GM21576 (cell line): Measurements from ENCODE around the gene KCTD17.
"Not testable (repeated sequence)": the region's sequence is repeated elsewhere in the genome, so short reads cannot be mapped to it uniquely, and the experiment has no call there.

Experiments used
- ATAC-seq: cut with Tn5 transposase; IDR thresholded peaks from one replicate; pipeline ENCODE4 v1.9.1; 2021; ENCODE audit warnings: mild to moderate bottlenecking, moderate library complexity; ENCODE audit not compliant: unreplicated experiment

The KCTD17 gene

DNA sequence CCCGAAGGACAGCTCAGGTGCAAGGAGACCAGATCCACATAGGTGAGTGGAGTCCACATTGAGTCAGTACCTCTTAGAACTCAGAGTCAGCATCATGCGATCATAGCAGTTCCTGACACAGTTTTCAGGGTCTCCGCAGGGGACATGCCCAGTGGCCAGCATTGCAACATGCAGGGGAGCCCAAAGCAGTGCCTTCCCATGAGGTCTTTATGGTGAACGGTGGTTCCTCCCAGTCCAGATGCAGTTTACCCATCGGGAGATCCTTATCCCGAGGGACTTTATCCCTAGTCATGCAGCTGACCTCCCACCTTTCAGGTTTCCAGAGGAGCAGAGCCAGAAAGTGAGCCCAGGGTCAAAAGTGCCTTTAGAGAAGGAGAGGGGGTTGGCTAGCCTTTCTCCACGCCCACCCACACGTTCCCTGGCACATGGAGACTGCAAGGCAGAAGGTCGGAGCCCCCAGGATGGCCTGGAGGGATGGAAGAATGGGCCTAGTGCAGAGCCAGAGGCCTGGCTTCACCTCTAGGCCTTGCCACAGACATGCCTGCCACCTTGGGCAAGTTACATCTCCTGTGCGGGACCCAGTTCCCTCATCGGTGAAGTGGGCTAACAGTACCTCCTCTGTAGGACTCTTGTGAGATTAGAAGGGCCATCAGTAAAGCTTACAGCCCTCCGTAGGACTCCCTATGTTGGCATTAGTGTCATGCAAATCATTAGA lies 6.4 kb downstream of the KCTD17 start:
- no peak for ATAC-seq

DNA sequence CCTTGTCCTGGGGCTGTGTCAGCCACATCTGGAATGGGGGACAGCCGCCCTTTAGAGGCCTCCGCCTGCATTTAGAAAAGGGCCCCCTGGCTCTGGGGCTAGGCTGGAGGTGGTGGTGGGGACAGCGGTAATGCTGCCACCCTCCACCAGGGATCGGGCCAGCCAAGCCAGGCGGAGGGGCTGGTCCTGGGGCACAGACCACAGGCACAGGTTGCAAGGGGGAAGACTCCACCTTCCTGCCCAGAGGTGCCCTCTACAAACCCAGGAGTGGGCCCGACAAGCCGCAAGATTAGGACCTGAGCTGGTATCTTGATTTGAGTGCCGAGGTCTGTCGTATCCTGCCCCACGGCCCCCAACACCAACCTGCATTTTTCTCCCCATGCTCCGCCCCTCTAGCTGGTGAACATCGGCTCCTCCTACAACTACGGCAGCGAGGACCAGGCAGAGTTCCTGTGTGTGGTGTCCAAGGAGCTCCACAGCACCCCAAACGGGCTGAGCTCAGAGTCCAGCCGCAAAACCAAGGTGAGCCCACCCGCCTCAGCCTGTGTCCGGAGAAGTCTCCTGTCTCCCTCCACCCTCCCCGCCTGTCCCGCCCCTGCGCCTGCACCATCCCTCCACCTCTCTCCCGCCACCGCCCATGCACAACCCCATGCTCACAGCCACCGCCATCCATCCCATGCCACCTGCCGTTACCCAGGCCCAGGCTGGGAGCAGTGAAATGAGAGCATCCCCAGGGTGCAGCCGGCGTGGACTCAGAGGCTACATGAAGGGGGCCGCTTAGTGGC lies 7.6 kb downstream of the KCTD17 start:
- no peak for ATAC-seq

DNA sequence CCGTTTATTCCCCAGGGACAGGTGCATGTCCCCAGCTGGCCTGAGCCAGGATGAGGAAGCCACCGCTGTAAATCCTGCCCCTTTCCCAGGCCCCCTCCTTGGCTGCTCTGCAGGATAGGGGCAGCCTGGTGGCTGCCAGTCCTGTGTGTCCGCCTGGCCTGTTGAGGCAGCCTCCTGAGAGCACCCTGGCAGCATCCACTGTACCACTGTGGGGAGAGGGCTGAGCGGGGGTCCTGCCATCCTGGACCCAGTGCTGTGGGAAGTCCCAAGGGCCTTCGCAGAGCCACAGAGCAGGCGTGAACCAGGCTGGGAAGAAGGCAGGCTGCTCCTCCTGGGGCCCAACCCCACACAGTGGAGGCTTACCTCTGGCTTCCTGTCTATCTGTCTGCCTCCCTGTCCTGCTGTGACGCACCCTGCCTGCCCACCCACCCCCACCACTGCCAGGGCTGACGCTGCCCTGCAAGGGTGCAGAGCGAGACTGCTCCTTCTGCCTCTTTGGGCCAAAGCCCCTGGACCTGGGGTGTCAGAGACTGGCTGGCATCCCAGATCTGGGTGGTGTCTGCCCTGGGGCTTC lies 8.4 kb downstream of the KCTD17 start:
- ATAC-seq, result no peak

DNA sequence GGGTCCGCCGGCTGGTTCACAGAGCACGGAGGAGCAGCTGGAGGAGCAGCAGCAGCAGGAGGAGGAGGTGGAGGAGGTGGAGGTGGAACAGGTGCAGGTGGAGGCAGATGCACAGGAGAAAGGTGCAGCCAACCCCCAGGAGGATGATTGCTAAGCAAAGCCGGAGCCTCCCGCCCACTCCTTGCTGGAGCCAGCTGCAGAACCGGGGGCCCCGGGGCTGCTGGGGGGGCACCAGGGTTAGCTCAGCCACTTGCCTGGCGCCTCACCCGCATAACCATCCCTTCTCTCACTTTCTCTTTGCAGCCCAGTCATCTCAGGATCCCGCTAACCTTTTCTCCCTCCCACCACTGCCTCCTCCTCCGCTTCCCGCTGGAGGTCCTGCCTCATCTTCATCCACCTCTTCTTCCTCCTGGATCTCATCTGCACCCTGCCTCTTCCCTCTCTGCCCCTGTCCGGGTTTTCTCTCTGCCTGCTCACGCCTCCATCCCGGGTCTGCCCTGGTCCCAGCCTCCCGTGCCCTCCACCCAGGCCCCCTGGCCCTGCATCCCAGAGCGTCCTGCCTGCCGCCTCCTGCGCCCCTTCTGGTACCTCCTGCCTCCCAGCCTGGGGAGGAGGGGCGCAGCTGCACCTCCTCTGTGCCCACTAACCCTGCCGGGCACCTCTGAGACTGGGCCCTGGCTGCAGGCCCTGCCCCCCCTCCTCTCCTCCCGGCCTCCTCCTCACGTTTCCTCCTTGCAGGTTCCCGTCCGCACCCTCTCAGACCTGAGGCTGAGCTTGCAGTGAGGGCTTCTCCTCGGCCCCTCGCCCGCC lies 9.5 kb downstream of the KCTD17 start:
- ATAC-seq, result no peak

DNA sequence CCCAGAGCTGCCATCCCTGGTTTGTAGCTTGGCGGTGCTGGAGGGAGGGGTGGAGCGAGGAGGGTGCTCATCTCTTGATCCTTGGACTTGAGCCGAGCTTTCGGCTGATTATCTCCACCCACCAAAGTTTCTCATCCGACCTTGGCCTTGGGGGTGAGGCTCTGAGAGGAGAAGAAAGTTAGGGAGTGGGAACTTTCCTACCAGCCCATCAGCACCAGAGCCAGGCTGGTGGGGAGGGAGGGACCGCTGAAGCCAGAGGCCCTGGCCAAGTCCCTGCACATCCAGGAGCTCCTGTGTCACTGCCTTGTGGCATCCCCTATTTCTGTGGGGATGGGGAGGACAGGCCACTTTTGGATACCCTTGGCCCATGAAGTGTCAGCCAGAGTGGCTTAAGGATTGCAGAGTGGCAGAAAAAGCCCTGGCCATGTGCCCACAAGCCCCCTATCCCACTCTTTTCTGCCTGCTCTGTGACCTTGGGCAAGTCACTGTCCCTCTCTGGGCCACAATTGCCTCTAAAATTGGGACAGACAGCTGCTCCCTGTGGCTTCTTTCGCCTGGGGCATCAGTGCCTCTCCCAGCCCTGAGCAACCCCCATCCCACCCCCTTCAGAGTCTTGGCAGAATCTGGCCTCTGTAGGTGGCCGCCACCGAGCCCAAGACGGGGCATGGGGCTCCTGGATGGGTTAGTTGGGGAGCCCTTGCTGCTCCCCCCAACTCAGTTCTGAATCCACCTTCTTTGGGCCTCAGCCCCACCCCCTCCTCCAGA lies 10.3 kb downstream of the KCTD17 start:
- no peak for ATAC-seq

DNA sequence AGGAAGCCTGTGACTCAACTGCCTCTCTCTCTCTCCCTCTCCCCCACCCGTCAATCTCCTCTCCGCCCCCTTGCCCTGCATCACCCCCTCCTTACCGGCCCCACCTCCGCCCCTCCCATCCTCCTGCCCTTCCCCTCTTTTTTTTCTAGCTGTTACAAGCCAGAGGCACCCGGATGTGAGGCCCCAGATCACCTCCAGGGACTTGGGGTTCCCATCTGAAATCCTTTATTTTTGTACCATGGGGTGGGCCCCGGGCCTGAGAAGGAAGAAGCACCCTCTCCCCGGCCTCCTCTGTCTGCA lies 10.8 kb downstream of the KCTD17 start:
- no peak for ATAC-seq

DNA sequence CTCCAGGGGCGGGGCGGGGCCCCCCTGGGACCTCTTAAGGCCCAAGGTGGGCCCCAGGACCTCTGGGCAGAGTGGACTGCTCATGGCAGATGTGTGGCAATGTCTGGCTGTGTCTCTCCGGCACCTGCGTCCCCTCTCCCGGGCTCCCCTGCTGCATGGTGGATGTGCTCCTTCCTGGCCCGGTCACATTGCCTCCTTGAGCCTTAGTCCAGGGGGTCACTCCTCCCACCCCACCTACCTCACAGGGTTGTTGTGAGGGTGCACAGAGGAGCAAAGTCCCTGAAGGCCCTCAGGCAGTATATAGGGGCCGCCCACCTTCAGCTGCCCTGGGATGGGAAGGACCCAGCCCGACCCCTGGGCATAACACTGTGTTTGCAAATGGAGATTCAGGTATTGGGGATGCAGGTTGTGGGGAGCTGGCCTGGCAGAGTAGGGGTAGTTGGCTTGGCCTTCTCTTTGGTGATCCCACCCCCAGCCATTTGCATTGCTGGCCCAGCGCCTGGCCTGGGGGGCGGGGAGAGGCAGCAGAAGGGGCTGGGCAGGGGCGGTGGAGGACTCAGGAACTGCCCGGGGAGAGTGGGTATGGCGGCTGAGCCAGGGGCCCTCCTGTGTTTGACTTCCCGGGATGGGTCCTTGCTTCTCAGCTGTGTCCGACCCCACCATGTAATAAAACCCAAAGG lies 11.3 kb downstream of the KCTD17 start:
- ATAC-seq, result no peak

DNA sequence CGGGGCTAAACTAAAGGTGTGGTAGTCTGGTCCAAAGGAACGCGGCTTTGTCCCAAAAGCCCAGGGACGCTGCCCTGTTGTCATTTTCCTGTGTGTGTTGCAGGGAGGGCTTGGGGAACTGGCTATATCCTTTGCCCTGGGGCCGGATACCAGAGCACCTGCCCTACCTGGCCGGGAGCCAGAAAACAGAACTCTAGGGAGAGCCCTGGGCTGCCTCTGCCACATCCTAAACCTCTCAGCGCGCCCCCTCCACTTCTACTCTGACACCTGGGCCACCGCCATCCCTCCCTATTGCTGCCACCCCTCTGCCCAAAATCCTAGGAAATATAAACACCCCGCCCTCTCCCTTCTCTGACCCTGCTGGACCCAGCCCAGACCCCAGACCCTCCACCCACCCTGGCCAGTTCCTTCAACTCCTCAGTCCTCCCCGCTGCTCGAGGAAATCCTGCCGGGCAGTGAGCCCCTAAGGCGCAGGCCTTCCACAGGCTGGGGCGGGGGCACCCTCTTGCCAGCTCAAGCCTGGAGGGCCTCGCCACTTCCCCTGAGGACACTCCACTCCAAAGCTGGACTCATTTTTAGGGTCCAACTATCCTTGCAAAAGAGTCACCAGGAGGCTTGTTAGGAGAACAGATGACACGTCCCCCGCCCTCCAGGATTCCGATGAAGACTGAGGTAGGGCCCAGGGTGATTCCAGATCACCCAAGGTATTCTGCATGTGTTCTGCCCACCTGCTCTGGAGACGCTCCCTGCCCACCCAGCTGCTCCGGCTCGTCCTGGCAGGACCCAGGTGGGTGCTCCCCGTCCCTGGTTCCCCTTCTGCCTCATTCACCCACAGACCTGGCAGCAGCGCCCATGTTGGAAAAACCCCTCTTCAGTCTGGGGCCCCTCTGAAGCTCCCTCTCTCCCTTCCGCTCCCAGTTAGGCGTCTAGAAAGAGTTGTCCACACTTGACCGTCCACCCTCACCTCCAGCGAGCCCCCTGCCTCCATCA lies 12.2 kb downstream of the KCTD17 start:
- ATAC-seq, result no peak

DNA sequence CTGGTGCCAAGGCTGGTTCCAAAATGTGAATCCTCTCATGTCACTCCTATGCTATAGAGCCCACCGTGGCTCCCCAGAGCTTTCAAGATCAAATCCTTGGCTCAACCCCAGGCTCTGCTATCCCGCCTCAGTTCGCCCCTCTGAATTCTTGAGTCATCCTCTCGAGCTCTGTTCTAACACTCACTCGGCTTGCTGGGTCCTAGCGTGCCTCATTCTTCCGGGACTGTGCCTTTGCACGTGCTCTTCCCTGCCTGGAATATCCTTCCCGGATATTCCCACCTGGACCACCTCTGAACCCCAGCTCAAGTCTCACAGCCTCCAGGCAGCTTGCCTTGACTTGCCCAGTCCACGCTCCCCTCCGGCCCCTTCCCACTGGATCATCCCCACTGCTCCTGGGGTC lies 13.0 kb downstream of the KCTD17 start:
- no peak for ATAC-seq

DNA sequence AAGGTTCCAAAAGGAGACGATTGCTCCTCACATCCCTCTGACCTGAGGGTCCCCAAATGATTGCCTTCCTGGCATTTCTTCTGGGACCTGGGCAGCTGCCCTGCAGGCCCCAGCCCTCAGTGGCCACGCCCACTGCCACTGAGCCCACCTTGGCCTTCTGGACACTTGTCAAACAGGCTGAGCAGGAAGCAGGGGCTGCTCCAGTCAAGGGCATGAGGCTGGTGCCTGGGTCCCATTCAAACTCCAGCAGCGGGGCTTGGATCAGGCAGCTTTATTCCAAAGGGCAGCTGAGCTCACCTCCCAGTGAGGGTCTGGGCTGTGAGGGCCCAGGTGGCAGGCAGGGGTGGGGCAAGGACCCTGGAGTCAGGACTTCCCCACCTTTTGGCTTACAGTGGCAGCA lies 13.6 kb downstream of the KCTD17 start:
- ATAC-seq, result no peak

DNA sequence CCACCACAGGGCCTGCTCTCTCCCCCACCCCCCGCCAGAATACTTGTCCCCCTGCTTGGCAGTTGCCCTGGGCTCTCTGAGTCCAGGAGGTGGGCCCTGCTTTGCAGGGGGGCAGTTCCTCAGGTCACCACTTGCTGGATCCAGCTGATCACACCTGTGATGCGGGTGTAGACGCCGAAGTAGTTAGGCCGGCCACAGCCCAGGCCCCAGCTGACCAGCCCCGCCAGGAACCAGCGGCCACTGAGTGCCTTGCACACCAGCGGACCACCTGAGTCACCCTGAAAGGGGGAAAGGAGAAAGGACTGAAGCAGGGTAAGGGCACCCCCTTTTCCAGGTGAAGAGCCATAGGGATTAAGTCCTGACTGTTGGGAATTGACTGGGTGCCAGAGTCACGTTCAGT lies 14.4 kb downstream of the KCTD17 start:
- ATAC-seq, result no peak

DNA sequence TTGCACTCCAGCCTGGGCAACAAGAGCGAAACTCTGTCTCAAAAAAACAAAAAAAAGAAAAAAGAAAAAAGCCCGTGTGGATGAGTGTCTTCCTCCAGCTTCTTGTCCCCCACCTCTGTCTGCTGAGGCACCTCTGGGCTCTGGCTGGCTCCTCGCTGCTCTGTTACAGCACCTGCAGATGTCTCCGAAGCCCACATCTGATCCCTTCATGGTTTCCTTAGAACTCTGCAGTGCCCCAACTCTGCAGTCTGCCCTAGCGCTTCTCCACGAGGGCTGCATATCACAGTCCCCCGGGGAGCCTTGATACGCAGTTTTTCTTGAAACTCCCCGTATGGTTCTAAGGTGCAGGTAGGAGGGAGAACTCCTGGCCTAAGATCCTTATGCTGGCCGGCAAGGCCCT lies 15.9 kb downstream of the KCTD17 start:
- ATAC-seq, result no peak

DNA sequence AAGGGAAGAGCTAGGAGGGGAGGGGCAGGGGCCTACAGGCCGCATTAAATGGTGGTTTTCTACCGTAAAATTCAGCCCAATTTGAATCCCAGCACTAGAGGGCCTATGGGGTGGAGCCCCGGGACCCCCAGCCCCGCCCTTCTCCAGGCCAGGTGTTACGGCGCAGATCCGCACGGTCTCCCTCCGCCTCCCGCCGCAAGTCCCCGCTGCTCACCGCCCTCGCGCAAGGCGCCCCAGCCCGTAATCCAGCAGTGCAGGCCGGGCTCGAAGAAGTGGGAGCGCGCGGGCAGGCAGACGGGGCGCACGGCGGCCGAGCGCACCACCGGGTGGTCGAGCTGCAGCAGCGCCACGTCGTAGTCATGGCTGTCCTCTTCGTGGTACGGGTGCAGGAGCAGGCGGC lies 17.3 kb downstream of the KCTD17 start:
- ATAC-seq, result no peak

DNA sequence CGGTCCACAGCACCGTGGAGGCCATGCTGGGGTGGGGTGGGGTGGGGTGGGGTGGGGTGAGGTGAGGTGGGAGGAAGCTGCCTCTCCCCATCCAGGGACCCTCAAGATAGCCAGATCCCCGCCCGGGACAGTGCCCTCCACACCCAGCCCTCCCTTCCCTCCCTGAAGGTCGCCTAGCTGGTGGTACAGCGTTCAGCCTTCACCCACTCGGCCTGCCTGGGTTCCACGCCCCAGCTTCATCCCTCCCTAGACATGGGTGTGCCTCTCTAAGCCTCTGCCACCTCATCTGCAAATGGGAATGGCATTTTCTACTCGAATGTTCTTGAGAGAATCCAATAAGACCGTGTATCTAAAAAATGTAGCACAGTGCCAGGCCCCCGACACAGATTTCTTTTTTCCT lies 17.8 kb downstream of the KCTD17 start:
- no peak for ATAC-seq

DNA sequence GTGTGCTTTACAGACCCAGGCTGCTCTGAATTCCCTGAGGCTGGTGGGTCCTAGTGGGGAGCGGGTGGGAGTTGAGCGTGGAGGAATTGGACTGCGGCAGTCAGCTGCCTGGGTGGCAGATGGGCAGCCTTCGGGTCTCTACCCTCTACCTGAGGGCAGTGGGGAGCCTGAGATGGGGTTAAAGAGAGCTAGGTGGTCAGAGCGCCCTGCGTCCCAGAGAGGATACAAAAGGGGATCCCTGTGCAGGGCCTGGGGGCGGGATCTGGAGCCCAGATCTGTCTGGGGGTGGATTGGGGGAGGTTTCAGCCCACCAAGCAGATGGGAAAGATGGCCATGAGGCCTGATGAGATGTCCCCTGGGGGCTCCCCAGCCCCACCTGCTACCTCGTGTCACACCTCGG lies 18.2 kb downstream of the KCTD17 start:
- no peak for ATAC-seq

DNA sequence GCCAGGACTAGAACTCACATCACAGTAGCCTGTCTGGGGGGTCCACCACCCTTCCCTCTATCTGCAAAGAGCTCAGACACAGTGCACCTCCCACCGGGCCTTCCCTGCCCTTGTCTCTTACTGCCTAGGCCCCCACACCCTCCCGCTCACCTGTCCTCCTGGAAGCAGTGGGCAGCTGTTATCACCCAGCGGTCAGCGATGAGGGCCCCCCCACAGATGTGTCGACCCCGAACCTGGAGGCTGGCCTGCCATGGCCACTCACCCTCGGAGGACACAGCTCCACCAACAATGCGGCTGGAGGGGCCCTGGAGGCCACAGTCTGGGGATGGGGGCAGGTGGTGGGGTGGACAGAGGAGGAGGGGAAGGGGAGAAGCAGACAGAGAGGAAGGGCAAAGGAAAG lies 18.8 kb downstream of the KCTD17 start:
- no peak for ATAC-seq

DNA sequence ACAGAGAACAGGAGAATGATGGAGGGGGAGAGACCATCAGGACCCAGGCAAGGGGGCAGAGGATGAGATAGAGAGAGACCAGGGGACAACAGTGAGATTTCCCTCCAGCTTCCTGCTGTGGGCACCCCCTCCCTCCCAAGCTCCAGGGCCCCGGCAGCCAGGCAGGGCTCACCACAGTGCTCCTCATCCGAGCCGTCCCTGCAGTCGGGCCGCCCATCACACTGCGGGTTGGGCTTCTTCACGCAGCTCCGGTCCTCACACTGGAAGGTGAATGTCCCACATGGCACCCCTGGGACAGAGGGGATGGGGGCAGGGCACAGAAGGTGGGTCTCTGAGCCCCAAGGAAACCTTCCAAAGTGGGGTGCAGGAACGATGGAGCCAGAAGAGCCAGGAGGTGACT lies 19.2 kb downstream of the KCTD17 start:
- no peak for ATAC-seq

DNA sequence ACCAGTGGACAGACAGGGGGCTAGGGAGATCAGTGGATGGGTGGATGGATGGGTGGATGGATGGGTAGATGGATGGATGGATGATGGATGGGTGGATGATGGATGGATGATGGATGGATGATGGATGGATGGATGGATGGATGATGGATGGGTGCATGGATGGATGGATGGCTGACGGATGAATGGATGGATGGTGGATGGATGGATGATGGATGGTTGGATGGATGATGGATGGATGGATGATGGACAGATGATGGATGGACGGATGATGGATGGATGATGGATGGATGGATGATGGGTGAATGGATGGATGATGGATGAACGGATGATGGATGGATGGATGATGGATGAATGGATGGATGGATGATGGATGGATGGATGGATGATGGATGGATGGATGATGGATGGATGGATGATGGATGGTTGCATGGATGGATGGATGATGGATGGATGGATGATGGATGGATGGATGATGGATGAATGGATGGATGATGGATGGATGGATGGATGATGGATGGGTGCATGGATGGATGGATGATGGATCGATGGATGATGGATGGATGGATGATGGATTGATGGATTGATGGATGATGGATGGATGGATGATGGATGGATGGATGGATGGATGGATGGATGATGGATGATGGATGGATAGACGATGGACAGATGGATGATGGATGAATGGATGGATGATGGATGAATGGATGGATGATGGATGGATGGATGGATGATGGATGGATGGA lies 20.5 kb downstream of the KCTD17 start:
- not testable (repeated sequence) for ATAC-seq
